Activated naive CD4-positive, alpha-beta T cell treated with anti-CD3 and anti-CD28 coated beads, Interleukin-2, amount 50 U/mL, for 72 hours (primary cell): Measurements from ENCODE around the gene LRP6. TPM values are rescaled to one million over a fixed set of nuclear protein-coding genes. Genes with fewer than 3 reads are reported as not detected.
"Not testable (repeated sequence)": the region's sequence is repeated elsewhere in the genome, so short reads cannot be mapped to it uniquely, and the experiment has no call there.

Experiments
- ATAC-seq, 2 donors: fragments of 150-1000 bp; cut with Tn5 transposase; 2 replicates each; pipeline ENCODE4 v1.10.0; 2021; ENCODE audit warnings: mild to moderate bottlenecking in 2 of 2, moderate library complexity in 2 of 2
- DNase-seq, 2 donors: peaks; one replicate each; pipeline ENCODE4 v3.0.0; 2021 to 2022; ENCODE audit warnings: low spot score in 2 of 2
- H3K27ac Mint-ChIP-seq, 2 donors: one replicate each; pipeline ENCODE4 v1.8.0; 2022; ENCODE audit warnings: mild to moderate bottlenecking in 2 of 2, mixed read lengths in 2 of 2
- H3K36me3 Mint-ChIP-seq, 2 donors: one replicate each; pipeline ENCODE4 v1.8.0; 2022; ENCODE audit warnings: mixed read lengths in 2 of 2
- H3K9me3 Mint-ChIP-seq, 2 donors: one replicate each; pipeline ENCODE4 v1.8.0; 2022; ENCODE audit warnings: mixed read lengths in 2 of 2
- total RNA-seq, 2 donors: library from RNA; stranded (reverse); gene quantifications; one replicate each; pipeline ENCODE4 v1.2.3, GENCODE V29; 2022

Gene LRP6
- total RNA-seq, 2 donors from 2014 or later, result 4.1 to 5.4 TPM

GRCh38 chr12:12128670-12129069, 138.2 kb downstream of the LRP6 start:
- no peak for ATAC-seq
- DNase-seq, result no peak
- no peaks in the 10 kb centered on the region for H3K9me3 Mint-ChIP-seq
- peaks cover 0 to 7% of the 10 kb centered on the region in 2 donors for H3K36me3 Mint-ChIP-seq
- no peak overlapping the region for H3K27ac Mint-ChIP-seq

GRCh38 chr12:12127304-12127703, 139.5 kb downstream of the LRP6 start:
- ATAC-seq, result no peak
- Mint-ChIP-seq H3K36me3 (peaks cover 0 to 7% of the 10 kb centered on the region in 2 donors), H3K9me3 (no peaks in the 10 kb centered on the region), H3K27ac (no peak overlapping the region)
- no peak for DNase-seq

DNA sequence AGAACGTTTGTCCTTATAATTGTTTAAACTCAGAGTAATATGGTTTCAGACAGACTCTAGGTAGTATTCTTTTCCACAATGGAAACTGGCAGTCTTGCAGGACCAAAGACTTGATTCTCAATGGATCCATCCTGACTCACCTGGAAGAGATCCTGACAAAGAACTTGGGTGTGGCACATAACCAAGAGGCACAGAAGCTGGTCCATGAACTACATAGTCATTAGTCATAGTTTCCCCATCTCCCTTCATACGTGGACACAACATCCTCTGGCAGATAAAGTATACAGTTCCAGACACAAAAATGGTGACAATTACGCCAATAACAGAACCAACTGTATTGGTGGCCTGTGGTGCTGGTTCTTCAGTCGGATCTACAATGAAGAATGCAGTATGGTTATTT, 140.3 kb downstream of the LRP6 start:
- Mint-ChIP-seq H3K27ac (no peak overlapping the region), H3K9me3 (no peaks in the 10 kb centered on the region), H3K36me3 (peaks cover 0 to 7% of the 10 kb centered on the region in 2 donors)
- DNase-seq (no peak), ATAC-seq (no peak)

- Mint-ChIP-seq H3K27ac (no peak overlapping the region), H3K9me3 (no peaks in the 10 kb centered on the region), H3K36me3 (no peaks in the 10 kb centered on the region)
- ATAC-seq (no peak), DNase-seq (no peak)
Measured at GRCh38 chr12:12123036-12123604, 143.7 kb downstream of the LRP6 start.

- H3K27ac Mint-ChIP-seq, result peak overlapping the region in 1 of 2 donors; percentile 32
- ATAC-seq, result no peak
- no peaks in the 10 kb centered on the region for H3K9me3 Mint-ChIP-seq
- no peak for DNase-seq
- no peaks in the 10 kb centered on the region for H3K36me3 Mint-ChIP-seq
Measured at GRCh38 chr12:12121061-12121460, 145.8 kb downstream of the LRP6 start.

DNA sequence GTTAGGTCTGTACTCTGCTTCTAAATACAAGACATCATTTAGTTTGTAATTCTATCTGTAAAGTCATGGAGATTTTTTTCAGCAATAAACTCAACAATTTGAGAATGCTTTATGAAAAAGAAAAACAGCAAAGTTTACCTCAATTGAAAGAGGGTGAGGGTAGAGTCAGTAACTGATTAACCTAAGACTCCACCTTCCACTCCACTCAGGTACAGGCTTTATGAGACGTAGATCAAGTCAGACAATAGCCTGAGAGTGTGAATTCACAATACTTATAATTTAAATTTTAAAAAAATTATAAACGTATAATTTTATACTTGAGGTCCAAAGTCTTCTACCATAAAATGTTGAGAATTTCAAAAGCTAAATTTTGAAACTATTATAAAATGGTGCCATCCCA, 150.2 kb downstream of the LRP6 start:
- DNase-seq (no peak), ATAC-seq (no peak)
- no peak overlapping the region for H3K27ac Mint-ChIP-seq
- no peaks in the 10 kb centered on the region for H3K9me3 Mint-ChIP-seq
- no peaks in the 10 kb centered on the region for H3K36me3 Mint-ChIP-seq

- ATAC-seq, result no peak
- DNase-seq, result no peak
- Mint-ChIP-seq H3K9me3 (no peaks in the 10 kb centered on the region), H3K36me3 (peaks cover 0 to 6% of the 10 kb centered on the region in 2 donors), H3K27ac (no peak overlapping the region)
Measured at GRCh38 chr12:12115514-12115913, 151.3 kb downstream of the LRP6 start.

DNA sequence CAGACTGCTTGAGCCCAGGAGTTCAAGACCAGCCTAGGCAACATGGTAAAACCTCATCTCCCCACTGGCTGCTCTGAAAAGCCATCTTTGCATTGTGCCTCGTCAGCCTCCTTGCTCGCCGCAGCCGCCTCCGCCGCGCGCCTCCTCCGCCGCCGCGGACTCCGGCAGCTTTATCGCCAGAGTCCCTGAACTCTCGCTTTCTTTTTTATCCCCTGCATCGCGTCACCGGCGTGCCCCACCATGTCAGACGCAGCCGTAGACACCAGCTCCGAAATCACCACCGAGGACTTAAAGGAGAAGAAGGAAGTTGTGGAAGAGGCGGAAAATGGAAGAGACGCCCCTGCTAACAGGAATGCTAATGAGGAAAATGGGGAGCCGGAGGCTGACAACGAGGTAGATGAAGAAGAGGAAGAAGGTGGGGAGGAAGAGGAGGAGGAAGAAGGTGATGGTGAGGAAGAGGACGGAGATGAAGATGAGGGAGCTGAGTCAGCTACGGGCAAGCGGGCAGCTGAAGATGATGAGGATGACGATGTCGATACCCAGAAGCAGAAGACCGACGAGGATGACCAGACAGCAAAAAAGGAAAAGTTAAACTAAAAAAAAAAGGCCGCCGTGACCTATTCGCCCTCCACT, 155.8 kb downstream of the LRP6 start:
- DNase-seq, ATAC-seq: not testable (repeated sequence)

GRCh38 chr12:12108441-12109058, 158.3 kb downstream of the LRP6 start:
- no peak for DNase-seq
- Mint-ChIP-seq H3K9me3 (peaks cover 22 to 24% of the 10 kb centered on the region in 2 donors), H3K36me3 (peaks cover 18 to 34% of the 10 kb centered on the region in 2 donors), H3K27ac (no peak overlapping the region)
- ATAC-seq, result no peak

More for the DNA sequence above, 155.8 kb downstream of the LRP6 start:
- peaks cover 12 to 17% of the 10 kb centered on the region in 2 donors for H3K9me3 Mint-ChIP-seq
- H3K27ac Mint-ChIP-seq, result not testable (repeated sequence)
- H3K36me3 Mint-ChIP-seq, result peaks cover 18 to 28% of the 10 kb centered on the region in 2 donors

- Mint-ChIP-seq H3K27ac (no peak overlapping the region), H3K9me3 (peaks cover 25 to 29% of the 10 kb centered on the region in 2 donors), H3K36me3 (peaks cover 24 to 40% of the 10 kb centered on the region in 2 donors)
- ATAC-seq (no peak), DNase-seq (no peak)
Measured at GRCh38 chr12:12107678-12108077, 159.2 kb downstream of the LRP6 start.

DNA sequence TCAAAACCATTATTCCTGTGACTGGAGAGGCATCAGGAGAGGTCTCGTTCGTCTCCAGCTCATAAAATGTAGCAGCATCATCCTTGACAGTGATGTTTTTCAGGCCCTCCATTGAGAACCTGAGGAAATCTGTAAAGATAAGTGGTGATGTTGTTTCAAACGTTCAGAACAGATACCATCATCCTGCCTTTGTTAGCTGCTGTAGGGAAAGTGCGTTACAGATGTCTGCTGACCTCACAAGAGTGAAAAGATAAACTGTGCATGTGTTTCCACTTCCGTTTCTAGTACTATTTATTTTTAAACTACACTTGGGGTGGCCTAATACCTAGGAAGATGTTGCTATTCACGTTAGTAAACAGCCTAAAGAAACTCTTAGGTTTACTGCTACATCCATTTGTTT, 167.7 kb downstream of the LRP6 start:
- Mint-ChIP-seq H3K9me3 (peaks cover 5% of the 10 kb centered on the region in 2 donors), H3K27ac (no peak overlapping the region), H3K36me3 (peaks cover 11 to 25% of the 10 kb centered on the region in 2 donors)
- DNase-seq (no peak), ATAC-seq (no peak)

DNA sequence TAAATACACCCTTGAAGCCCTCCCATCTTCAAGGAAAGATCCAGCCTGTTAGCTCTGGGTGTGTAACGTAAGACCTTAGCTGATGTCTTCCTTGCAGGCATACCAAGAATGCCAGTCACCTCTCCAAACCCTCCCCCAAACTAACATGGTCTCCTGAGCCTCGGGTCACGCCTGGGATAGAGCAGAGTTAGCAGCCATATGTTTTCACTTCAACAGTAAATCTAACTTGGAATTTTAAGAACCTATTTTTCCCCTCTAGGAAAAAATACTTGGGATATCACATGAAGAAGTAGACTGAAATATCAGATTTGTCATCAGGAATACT, 168.2 kb downstream of the LRP6 start:
- no peak for DNase-seq

GRCh38 chr12:12097891-12098690, 168.8 kb downstream of the LRP6 start:
- ATAC-seq (no peak), DNase-seq (no peak)
- no peak overlapping the region for H3K27ac Mint-ChIP-seq
- no peaks in the 10 kb centered on the region for H3K9me3 Mint-ChIP-seq
- peaks cover 7 to 19% of the 10 kb centered on the region in 2 donors for H3K36me3 Mint-ChIP-seq

More for the DNA sequence above, 168.2 kb downstream of the LRP6 start:
- H3K36me3 Mint-ChIP-seq, result peaks cover 11 to 24% of the 10 kb centered on the region in 2 donors
- ATAC-seq, result no peak
- H3K27ac Mint-ChIP-seq, result no peak overlapping the region
- H3K9me3 Mint-ChIP-seq, result peaks cover 4 to 5% of the 10 kb centered on the region in 2 donors

DNA sequence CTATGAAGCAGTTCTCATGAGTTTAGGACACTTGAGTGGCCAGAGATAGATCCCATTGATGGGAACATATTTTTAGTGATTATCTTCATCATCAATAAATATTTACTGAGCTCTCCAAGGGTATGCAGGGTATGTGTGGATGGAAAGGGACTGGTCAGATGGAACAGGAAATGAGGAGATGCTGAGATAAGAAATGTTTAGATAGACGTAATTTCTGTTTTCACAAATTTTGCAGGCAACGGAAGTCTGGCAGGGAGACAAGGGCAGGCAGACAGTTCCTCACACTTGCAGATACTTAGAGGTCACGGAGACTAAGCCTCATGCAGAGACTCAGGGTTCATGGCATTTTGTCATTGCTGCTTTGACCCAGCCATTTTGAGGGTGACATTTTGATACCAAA, 171.8 kb downstream of the LRP6 start:
- H3K36me3 Mint-ChIP-seq, result peaks cover 0 to 18% of the 10 kb centered on the region in 2 donors
- H3K27ac Mint-ChIP-seq, result no peak overlapping the region
- H3K9me3 Mint-ChIP-seq, result no peaks in the 10 kb centered on the region
- no peak for ATAC-seq
- no peak for DNase-seq

- DNase-seq (no peak), ATAC-seq (no peak)
- no peak overlapping the region for H3K27ac Mint-ChIP-seq
- no peaks in the 10 kb centered on the region for H3K9me3 Mint-ChIP-seq
- H3K36me3 Mint-ChIP-seq, result peaks cover 0 to 18% of the 10 kb centered on the region in 2 donors
Measured at GRCh38 chr12:12094481-12094880, 172.4 kb downstream of the LRP6 start.

- DNase-seq (no peak), ATAC-seq (no peak)
- Mint-ChIP-seq H3K36me3 (peaks cover 0 to 18% of the 10 kb centered on the region in 2 donors), H3K27ac (no peak overlapping the region), H3K9me3 (no peaks in the 10 kb centered on the region)
Measured at GRCh38 chr12:12091977-12092663, 174.7 kb downstream of the LRP6 start.
